Measurements from ENCODE around the gene SCCPDH.

- no peak for TF ChIP-seq CTCF (conservative IDR thresholded peaks at IDR 0.05 in 1 of 2, IDR thresholded peaks at IDR 0.05 in 1 of 2; ENCODE audit: low read depth in 1 of 2, low read length in 2 of 2)
- TF ChIP-seq EZH2 (IDR thresholded peaks at IDR 0.05; ENCODE audit: low read length, missing control alignments), result no peak
Measured at GRCh38 chr1:246724731-246725095, 504 bp downstream of the SCCPDH start.

Measured in fibroblast of lung (primary cell).